OCI-LY1 (cell line): ENCODE data around the gene EVA1B.

Source experiments
- H2AFZ ChIP-seq: fragments of 200-600 bp; sonication (generic), shearing (Covaris generic); 2 replicates; pipeline ENCODE4 v1.6.0; 2014; ENCODE audit warnings: antibody characterized with exemption, mild to moderate bottlenecking, low read length
- H3F3A ChIP-seq: fragments of 200-600 bp; sonication (generic), shearing (Covaris generic); 2 replicates; pipeline ENCODE4 v1.6.0; 2014; ENCODE audit warnings: mild to moderate bottlenecking, antibody characterized with exemption, low read length, moderate library complexity; ENCODE audit not compliant: insufficient read depth
- H3K27ac ChIP-seq: fragments of 200-600 bp; sonication (generic); 2 replicates; pipeline ENCODE4 v1.5.1; 2014; ENCODE audit warnings: low read length, mixed run types, mild to moderate bottlenecking, low read depth; ENCODE audit not compliant: poor library complexity, severe bottlenecking
- H3K27me3 ChIP-seq: fragments of 200-600 bp; sonication (generic); 2 replicates; pipeline ENCODE4 v1.6.0; 2014; ENCODE audit warnings: antibody characterized with exemption, mild to moderate bottlenecking, low read length, moderate library complexity; ENCODE audit not compliant: insufficient read depth
- H3K36me3 ChIP-seq: fragments of 200-600 bp; sonication (generic); 2 replicates; pipeline ENCODE4 v1.6.1; 2014; ENCODE audit warnings: mild to moderate bottlenecking, antibody characterized with exemption, low read length, moderate library complexity, mixed read lengths; ENCODE audit not compliant: insufficient read depth
- H3K4me1 ChIP-seq: fragments of 200-600 bp; sonication (generic); 2 replicates; pipeline ENCODE4 v1.5.1; 2014; ENCODE audit warnings: mild to moderate bottlenecking, low read length, moderate library complexity; ENCODE audit not compliant: insufficient read depth, severe bottlenecking
- H3K4me2 ChIP-seq: fragments of 200-600 bp; sonication (generic), shearing (Covaris generic); 2 replicates; pipeline ENCODE4 v1.6.1; 2014; ENCODE audit warnings: low read length
- H3K4me3 ChIP-seq: fragments of 200-600 bp; sonication (generic); 2 replicates; pipeline ENCODE4 v1.5.1; 2014; ENCODE audit warnings: low read length, low read depth, mild to moderate bottlenecking, mixed read lengths; ENCODE audit not compliant: poor library complexity, severe bottlenecking
- H3K79me2 ChIP-seq: fragments of 200-600 bp; shearing (Covaris generic); 2 replicates; pipeline ENCODE4 v1.6.1; 2016; ENCODE audit warnings: mixed run types, low read length, mixed read lengths; ENCODE audit not compliant: insufficient read depth
- H3K9ac ChIP-seq: fragments of 200-600 bp; sonication (generic), shearing (Covaris generic); 2 replicates; pipeline ENCODE4 v1.6.1; 2014; ENCODE audit warnings: mild to moderate bottlenecking, low read length, mixed read lengths
- H3K9me2 ChIP-seq: fragments of 200-600 bp; sonication (generic), shearing (Covaris generic); 2 replicates; pipeline ENCODE4 v1.6.1; 2014; ENCODE audit warnings: low read depth, mild to moderate bottlenecking, low read length, mixed read lengths
- H3K9me3 ChIP-seq: fragments of 200-600 bp; shearing (Covaris generic); 2 replicates; pipeline ENCODE4 v1.6.1; 2014; ENCODE audit warnings: low read length, mixed read lengths
- H4K20me1 ChIP-seq: fragments of 200-600 bp; sonication (generic), shearing (Covaris generic); 2 replicates; pipeline ENCODE4 v1.6.0; 2016; ENCODE audit warnings: mild to moderate bottlenecking, low read length; ENCODE audit not compliant: insufficient read depth
- EZH2 ChIP-seq: fragments of 200-600 bp; sonication (generic), shearing (Covaris generic); IDR thresholded peaks from 2 replicates; pipeline ENCODE4 v1.8.0; 2017; ENCODE audit warnings: borderline replicate concordance, mixed run types, mild to moderate bottlenecking, antibody characterized with exemption, low read length, moderate library complexity, mixed read lengths
- TF ChIP-seq, protein P1 (sequence below): fragments of 200-600 bp; sonication (generic), shearing (Covaris generic); IDR thresholded peaks from 2 replicates; pipeline ENCODE4 v1.5.1; 2017; ENCODE audit warnings: mild to moderate bottlenecking, antibody characterized with exemption, low read length, moderate library complexity, mixed read lengths

Gene EVA1B

DNA sequence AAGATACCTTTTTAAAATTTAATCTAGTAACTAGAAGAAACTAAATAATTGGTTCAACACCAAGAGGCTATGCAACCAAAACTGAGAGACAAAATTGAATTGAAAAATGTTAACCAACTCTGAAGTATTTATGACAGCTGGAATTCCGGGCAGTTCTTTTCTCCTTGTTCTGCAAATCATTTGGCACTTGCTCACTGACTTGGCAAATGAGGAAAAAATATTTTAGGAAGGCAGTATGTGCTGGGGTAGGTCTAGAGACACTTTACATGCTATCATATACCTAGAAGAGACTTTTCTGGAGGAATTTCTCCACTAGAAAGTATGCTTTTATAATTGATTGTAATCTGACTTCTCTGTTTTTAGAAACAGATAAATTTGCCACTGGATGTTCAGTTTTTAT is 39.4 kb downstream of the EVA1B start:
- Histone ChIP-seq H3K4me1 (peaks cover 8% of the 10 kb centered on the region), H3K36me3 (peaks cover 80% of the 10 kb centered on the region), H3K4me2 (no peak overlapping the region), H2AFZ (no peak overlapping the region), H3K4me3 (no peak overlapping the region), H3K27me3 (no peaks in the 10 kb centered on the region), H3K9me3 (no peaks in the 10 kb centered on the region), H4K20me1 (no peaks in the 10 kb centered on the region), H3F3A (peaks cover 21% of the 10 kb centered on the region), H3K79me2 (peaks cover 15% of the 10 kb centered on the region), H3K27ac (peak overlapping the region; percentile 14), H3K9ac (no peak overlapping the region), H3K9me2 (no peaks in the 10 kb centered on the region)
- TF ChIP-seq EZH2, result no peak
- TF ChIP-seq, protein P1, sequence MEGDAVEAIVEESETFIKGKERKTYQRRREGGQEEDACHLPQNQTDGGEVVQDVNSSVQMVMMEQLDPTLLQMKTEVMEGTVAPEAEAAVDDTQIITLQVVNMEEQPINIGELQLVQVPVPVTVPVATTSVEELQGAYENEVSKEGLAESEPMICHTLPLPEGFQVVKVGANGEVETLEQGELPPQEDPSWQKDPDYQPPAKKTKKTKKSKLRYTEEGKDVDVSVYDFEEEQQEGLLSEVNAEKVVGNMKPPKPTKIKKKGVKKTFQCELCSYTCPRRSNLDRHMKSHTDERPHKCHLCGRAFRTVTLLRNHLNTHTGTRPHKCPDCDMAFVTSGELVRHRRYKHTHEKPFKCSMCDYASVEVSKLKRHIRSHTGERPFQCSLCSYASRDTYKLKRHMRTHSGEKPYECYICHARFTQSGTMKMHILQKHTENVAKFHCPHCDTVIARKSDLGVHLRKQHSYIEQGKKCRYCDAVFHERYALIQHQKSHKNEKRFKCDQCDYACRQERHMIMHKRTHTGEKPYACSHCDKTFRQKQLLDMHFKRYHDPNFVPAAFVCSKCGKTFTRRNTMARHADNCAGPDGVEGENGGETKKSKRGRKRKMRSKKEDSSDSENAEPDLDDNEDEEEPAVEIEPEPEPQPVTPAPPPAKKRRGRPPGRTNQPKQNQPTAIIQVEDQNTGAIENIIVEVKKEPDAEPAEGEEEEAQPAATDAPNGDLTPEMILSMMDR, result no peak

DNA sequence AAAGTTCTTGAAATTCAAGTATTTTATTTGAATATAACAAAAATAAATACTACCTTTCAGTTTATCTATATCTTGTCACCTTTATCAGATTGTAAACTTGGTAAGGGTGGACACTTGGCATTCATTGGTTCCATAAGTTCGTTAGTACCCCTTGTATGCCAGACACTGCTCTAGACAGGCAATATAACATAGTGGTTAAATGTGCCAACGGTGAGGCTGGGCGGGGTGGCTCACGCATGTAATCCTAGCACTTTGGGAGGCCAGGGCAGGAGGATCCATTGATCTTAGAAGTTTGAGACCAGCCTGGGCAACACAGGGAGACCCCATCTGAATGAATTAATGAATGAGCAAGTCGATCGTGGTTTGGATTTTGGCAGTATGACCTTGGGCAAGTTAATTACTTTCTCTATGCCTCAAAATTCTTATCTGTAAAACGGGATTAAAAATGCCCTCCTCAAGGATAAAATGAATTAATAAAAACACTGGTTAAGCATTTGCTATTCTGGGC is 43.6 kb downstream of the EVA1B start:
- Histone ChIP-seq H3K4me2 (no peak overlapping the region), H3K9me2 (no peaks in the 10 kb centered on the region), H3K4me3 (no peak overlapping the region), H3K27ac (peak overlapping the region; percentile 36), H3K9me3 (no peaks in the 10 kb centered on the region), H3K27me3 (no peaks in the 10 kb centered on the region), H4K20me1 (no peaks in the 10 kb centered on the region), H3K4me1 (peaks cover 7% of the 10 kb centered on the region), H3K79me2 (peaks cover 10% of the 10 kb centered on the region), H3K36me3 (peaks cover 52% of the 10 kb centered on the region), H3K9ac (no peak overlapping the region), H3F3A (peaks cover 21% of the 10 kb centered on the region), H2AFZ (no peak overlapping the region)
- TF ChIP-seq, protein P1, result no peak
- no peak for TF ChIP-seq EZH2

DNA sequence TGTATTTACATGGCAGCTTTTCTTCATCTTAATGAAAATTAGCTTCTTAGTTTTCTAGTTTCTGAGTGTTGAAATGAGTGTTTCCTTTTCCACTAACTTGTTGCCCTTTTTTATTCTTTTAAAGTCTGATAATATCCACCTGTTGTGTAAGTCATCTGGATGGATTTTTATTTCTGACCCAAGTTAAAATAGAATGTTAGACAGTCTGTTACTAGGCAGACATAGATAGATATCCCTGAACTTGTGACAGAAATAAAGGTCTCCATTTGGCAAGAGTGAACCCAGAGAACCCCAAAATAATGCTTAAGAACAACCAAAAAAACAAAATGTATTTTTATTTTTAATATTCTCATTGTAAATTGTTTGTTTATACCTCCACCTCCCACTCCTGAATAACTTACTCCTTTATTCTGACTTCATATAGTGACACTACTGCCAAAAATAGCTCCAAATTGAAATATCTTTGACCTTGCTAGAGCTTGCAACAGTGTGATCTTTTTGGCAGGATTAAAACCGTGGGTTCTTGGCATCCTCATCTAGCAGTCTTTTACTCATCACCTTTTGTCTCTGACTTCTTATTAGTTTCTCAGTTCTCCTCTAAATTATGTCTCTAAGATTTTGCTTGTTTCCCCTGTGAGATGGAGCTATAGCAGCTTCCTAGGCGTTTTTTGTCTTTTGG is 44.2 kb downstream of the EVA1B start:
- no peak overlapping the region for H3K9ac ChIP-seq
- H3K4me2 ChIP-seq, result no peak overlapping the region
- no peaks in the 10 kb centered on the region for H4K20me1 ChIP-seq
- H3K79me2 ChIP-seq, result peaks cover 13% of the 10 kb centered on the region
- no peaks in the 10 kb centered on the region for H3K9me3 ChIP-seq
- H3K27ac ChIP-seq, result peak overlapping the region; percentile 36
- peaks cover 52% of the 10 kb centered on the region for H3K36me3 ChIP-seq
- no peaks in the 10 kb centered on the region for H3K9me2 ChIP-seq
- H3K4me3 ChIP-seq, result no peak overlapping the region
- no peak overlapping the region for H2AFZ ChIP-seq
- H3F3A ChIP-seq, result peaks cover 18% of the 10 kb centered on the region
- H3K4me1 ChIP-seq, result peaks cover 6% of the 10 kb centered on the region
- no peak for TF ChIP-seq EZH2
- TF ChIP-seq, protein P1, result no peak
- H3K27me3 ChIP-seq, result no peaks in the 10 kb centered on the region
